OCI-LY3 (cell line): Measurements from ENCODE around the gene HIC1.

ENCODE experiments used
- H2AFZ ChIP-seq: fragments of 200-600, 300-600 bp; shearing (Covaris generic); 2 replicates; pipeline ENCODE4 v1.6.0; 2014; ENCODE audit warnings: antibody characterized with exemption, low read depth, low read length
- H3K27ac ChIP-seq: fragments of 200-600, 300-600 bp; sonication (generic); 2 replicates; pipeline ENCODE4 v1.5.1; 2014; ENCODE audit warnings: mild to moderate bottlenecking, low read length, moderate library complexity, mixed read lengths
- H3K27me3 ChIP-seq: fragments of 200-600, 300-600 bp; sonication (generic); 2 replicates; pipeline ENCODE4 v1.6.1; 2014; ENCODE audit warnings: low read depth, low read length, mixed read lengths
- H3K36me3 ChIP-seq: fragments of 200-600, 300-600 bp; sonication (generic); replicated peaks from 2 replicates; pipeline ENCODE3; 2014; ENCODE audit warnings: low read depth, low read length, mixed read lengths
- H3K4me1 ChIP-seq: fragments of 300-600, 200-600 bp; sonication (generic); 2 replicates; pipeline ENCODE4 v1.6.1; 2014; ENCODE audit warnings: low read length, mixed read lengths
- H3K4me2 ChIP-seq: fragments of 200-600, 300-600 bp; sonication (generic); 2 replicates; pipeline ENCODE4 v1.6.1; 2014; ENCODE audit warnings: low read length, mixed read lengths
- H3K4me3 ChIP-seq: fragments of 300-600, 200-600 bp; sonication (generic); 2 replicates; pipeline ENCODE4 v1.5.1; 2014; ENCODE audit warnings: antibody characterized with exemption, mild to moderate bottlenecking, low read length, moderate library complexity
- H3K79me2 ChIP-seq: fragments of 300-600, 200-600 bp; shearing (Covaris generic); 2 replicates; pipeline ENCODE4 v1.6.1; 2014; ENCODE audit warnings: mild to moderate bottlenecking, low read length, mixed read lengths
- H3K9ac ChIP-seq: fragments of 300-600, 200-600 bp; shearing (Covaris generic); 2 replicates; pipeline ENCODE4 v1.6.0; 2014; ENCODE audit warnings: mild to moderate bottlenecking, low read length, moderate library complexity
- H3K9me3 ChIP-seq: fragments of 200-600, 300-600 bp; shearing (Covaris generic); 2 replicates; pipeline ENCODE4 v1.6.1; 2014; ENCODE audit warnings: low read length, mixed read lengths; ENCODE audit not compliant: insufficient read depth
- H4K20me1 ChIP-seq: fragments of 200-600, 300-600 bp; sonication (generic); 2 replicates; pipeline ENCODE4 v1.6.1; 2016; ENCODE audit warnings: low read length, mixed read lengths; ENCODE audit not compliant: insufficient read depth
- EZH2phosphoT487 ChIP-seq: fragments of 200-600 bp; shearing (Covaris generic); IDR thresholded peaks from 2 replicates; pipeline ENCODE4 v1.6.1; 2018; ENCODE audit warnings: antibody characterized with exemption, mixed run types, low read depth
- TF ChIP-seq, protein P1 (sequence below): fragments of 200-600, 300-600 bp; sonication (generic); IDR thresholded peaks from 2 replicates; pipeline ENCODE4 v1.5.1; 2014; ENCODE audit warnings: antibody characterized with exemption, low read length, low read depth

Gene HIC1

GRCh38 chr17:2040942-2041560 lies 13.9 kb upstream of the HIC1 start:
- Histone ChIP-seq H3K36me3 (peaks cover 21% of the 10 kb centered on the region), H3K27ac (no peak overlapping the region), H3K79me2 (peaks cover 13% of the 10 kb centered on the region), H4K20me1 (no peaks in the 10 kb centered on the region), H3K4me2 (peak overlapping the region; percentile 83), H3K9me3 (no peaks in the 10 kb centered on the region), H3K27me3 (no peaks in the 10 kb centered on the region), H2AFZ (no peak overlapping the region), H3K4me1 (peaks cover 12% of the 10 kb centered on the region), H3K4me3 (peak overlapping the region; percentile 84), H3K9ac (no peak overlapping the region; the same call in 1 of the 2 replicates)
- TF ChIP-seq, protein P1, sequence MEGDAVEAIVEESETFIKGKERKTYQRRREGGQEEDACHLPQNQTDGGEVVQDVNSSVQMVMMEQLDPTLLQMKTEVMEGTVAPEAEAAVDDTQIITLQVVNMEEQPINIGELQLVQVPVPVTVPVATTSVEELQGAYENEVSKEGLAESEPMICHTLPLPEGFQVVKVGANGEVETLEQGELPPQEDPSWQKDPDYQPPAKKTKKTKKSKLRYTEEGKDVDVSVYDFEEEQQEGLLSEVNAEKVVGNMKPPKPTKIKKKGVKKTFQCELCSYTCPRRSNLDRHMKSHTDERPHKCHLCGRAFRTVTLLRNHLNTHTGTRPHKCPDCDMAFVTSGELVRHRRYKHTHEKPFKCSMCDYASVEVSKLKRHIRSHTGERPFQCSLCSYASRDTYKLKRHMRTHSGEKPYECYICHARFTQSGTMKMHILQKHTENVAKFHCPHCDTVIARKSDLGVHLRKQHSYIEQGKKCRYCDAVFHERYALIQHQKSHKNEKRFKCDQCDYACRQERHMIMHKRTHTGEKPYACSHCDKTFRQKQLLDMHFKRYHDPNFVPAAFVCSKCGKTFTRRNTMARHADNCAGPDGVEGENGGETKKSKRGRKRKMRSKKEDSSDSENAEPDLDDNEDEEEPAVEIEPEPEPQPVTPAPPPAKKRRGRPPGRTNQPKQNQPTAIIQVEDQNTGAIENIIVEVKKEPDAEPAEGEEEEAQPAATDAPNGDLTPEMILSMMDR = no peak
- TF ChIP-seq EZH2phosphoT487 = no peak

GRCh38 chr17:2041561-2042389 lies 13.1 kb upstream of the HIC1 start, which contains the start of gene OVCA2:
TSS of gene OVCA2 (plus strand) at chr17:2042022. CDS start at chr17:2042048, 26 bp downstream.
- H2AFZ ChIP-seq = no peak within 1 kb of the TSS
- H4K20me1 ChIP-seq = no peaks in the 10 kb centered on the region
- peaks cover 21% of the 10 kb centered on the region for H3K36me3 ChIP-seq

GRCh38 chr17:2042390-2042847 lies 12.5 kb upstream of the HIC1 start:
- peaks cover 21% of the 10 kb centered on the region for H3K36me3 ChIP-seq
- H2AFZ ChIP-seq = no peak overlapping the region
- H3K4me3 ChIP-seq = peak overlapping the region; percentile 84

More at GRCh38 chr17:2041561-2042389, 13.1 kb upstream of the HIC1 start, which contains the start of gene OVCA2:
- peaks cover 12% of the 10 kb centered on the region for H3K4me1 ChIP-seq
- no peak for TF ChIP-seq EZH2phosphoT487
- TF ChIP-seq, protein P1 = peak; percentile 48
- H3K79me2 ChIP-seq = peaks cover 13% of the 10 kb centered on the region
- peak within 1 kb of the TSS; percentile 66 for H3K27ac ChIP-seq
- peak within 1 kb of the TSS; percentile 100 for H3K4me2 ChIP-seq
- H3K4me3 ChIP-seq = peak within 1 kb of the TSS; percentile 84
- peak within 1 kb of the TSS; percentile 85 for H3K9ac ChIP-seq
- no peaks in the 10 kb centered on the region for H3K9me3 ChIP-seq
- no peaks in the 10 kb centered on the region for H3K27me3 ChIP-seq

More at GRCh38 chr17:2042390-2042847, 12.5 kb upstream of the HIC1 start:
- Histone ChIP-seq H3K27ac (peak overlapping the region; percentile 66), H3K4me2 (peak overlapping the region; percentile 100), H3K4me1 (peaks cover 12% of the 10 kb centered on the region), H3K79me2 (peaks cover 13% of the 10 kb centered on the region), H3K9me3 (no peaks in the 10 kb centered on the region), H3K27me3 (no peaks in the 10 kb centered on the region), H3K9ac (peak overlapping the region; percentile 85), H4K20me1 (no peaks in the 10 kb centered on the region)
- no peak for TF ChIP-seq EZH2phosphoT487
- TF ChIP-seq, protein P1 = no peak
